DMS53 (cell line): ENCODE data around the gene MUC5B.

Experiments
- DNase-seq: peaks from one replicate; lab custom pipeline; 2025; lab: John Stamatoyannopoulos, UW

Gene MUC5B

GRCh38 chr11:1192741-1193325, 30.0 kb upstream of the MUC5B start:
- no peak for DNase-seq

- no peak for DNase-seq
Measured at GRCh38 chr11:1193326-1194230, 29.3 kb upstream of the MUC5B start.

GRCh38 chr11:1194231-1194976, 28.5 kb upstream of the MUC5B start:
- no peak for DNase-seq

GRCh38 chr11:1194977-1195681, 27.7 kb upstream of the MUC5B start:
- DNase-seq = no peak

- DNase-seq = no peak
Measured at GRCh38 chr11:1195682-1196515, 27.0 kb upstream of the MUC5B start.

GRCh38 chr11:1196516-1197391, 26.1 kb upstream of the MUC5B start:
- no peak for DNase-seq

- DNase-seq = no peak
Measured at GRCh38 chr11:1197431-1197885, 25.4 kb upstream of the MUC5B start.

- DNase-seq = no peak
Measured at GRCh38 chr11:1197886-1198560, 24.8 kb upstream of the MUC5B start.

DNA sequence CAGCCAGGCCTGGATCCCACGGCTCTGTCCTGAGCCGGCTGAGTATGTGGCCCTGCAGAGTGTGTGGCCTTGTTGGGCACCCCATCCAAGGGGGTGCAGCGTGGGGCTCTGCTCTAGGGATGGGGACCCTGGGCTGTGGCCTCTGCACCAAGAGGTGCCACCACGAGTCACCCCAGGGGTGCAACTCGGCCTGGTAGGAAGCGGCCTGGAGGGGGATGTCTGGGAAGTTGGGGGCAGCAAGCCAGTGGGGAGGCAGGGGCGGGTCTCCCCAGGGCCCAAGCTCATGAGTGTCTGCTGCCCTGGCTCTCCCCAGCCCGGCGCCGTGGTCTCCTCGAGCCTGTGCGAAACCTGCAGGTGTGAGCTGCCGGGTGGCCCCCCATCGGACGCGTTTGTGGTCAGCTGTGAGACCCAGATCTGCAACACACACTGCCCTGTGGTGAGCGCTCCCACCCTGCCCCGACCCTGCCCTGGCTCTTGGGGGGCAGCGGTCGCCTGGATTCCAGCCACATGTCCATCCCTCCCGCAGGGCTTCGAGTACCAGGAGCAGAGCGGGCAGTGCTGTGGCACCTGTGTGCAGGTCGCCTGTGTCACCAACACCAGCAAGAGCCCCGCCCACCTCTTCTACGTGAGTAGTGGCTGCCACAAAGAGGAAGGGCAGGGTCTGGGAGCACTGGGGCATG, 24.2 kb upstream of the MUC5B start:
- peak; percentile 39 for DNase-seq

DNA sequence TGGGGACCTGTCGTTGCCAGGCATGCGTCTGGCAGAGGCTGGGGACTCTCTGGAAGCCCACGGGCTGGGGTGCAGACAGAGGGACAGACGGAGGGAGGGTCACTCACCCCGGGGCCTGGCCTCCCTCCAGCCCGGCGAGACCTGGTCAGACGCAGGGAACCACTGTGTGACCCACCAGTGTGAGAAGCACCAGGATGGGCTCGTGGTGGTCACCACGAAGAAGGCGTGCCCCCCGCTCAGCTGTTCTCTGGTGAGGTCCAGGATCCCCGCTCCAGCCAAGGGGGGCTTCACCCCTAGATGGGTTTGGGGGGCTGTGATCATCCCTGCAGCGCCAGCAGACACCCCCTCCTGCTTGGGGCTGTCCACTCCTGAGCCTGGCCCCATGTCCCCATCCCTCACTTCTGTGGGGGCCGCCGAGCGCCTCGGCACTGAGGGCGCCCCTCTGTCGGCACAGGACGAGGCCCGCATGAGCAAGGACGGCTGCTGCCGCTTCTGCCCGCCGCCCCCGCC, 23.6 kb upstream of the MUC5B start:
- no peak for DNase-seq

DNA sequence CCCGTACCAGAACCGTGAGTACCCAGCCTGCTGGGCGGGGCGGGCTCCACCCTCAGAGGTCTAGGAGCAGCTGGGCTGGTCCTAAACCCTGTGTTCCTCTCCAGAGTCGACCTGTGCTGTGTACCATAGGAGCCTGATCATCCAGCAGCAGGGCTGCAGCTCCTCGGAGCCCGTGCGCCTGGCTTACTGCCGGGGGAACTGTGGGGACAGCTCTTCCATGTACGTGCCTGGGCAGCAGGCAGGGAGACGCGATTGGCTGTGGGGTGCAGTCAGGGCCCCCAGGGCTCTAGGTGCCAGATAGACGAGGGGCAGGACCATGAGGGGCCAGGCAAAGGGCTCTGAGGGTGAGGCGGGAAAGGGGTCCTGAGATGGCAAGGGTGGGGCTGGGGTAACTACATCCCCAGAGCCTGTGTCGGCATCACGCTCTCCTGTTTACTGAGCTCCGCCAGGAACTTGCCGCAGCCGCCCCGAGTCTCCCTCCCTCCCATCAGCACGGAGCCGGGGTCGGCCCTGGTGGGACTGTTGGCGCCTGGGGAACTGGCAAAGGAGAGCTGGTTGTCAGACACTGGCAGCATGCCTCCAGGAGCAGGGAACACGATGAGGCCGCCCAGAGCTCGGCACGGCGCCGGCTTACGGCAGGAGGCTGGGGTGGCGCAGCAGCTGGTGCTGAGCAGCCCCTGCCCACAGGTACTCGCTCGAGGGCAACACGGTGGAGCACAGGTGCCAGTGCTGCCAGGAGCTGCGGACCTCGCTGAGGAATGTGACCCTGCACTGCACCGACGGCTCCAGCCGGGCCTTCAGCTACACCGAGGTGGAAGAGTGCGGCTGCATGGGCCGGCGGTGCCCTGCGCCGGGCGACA, 22.9 kb upstream of the MUC5B start:
- DNase-seq = no peak

GRCh38 chr11:1200611-1201191, 22.2 kb upstream of the MUC5B start:
- DNase-seq = no peak

GRCh38 chr11:1201395-1202153, 21.3 kb upstream of the MUC5B start:
- DNase-seq = no peak

DNA sequence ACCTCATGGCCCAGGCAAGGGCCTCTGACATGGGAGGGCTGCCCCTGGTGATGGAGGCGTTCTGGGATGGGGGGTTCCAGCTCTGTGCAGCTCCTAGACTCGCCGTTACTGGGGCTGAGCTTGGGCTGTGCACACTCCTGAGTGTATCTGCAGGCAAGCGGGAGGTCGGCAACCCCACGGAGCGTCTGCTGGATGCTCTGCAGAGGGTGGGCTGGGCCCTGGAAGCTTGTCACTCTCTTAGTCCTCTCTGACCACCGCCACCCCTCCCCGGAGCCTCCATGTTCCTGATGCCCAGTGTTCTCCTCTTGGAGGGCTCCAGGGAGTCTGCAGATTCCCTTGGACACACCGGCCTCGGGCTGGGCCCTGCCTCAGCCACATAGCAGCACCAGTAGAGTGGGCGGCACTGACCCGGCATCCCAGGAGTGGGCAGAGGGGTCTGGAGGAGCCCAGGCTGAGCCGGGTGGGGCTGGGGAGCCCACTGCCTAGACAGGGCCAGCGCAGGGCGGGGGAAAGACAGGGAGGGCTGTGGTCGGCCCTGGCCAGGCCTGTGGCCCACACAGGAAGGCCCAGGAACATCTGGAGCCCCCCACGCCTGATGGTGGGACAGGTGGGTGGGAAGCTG, 20.6 kb upstream of the MUC5B start:
- DNase-seq = peak; percentile 66

- peak; percentile 75 for DNase-seq
Measured at GRCh38 chr11:1202776-1203504, 19.9 kb upstream of the MUC5B start.
